Loucy (cell line): ENCODE data around the gene ZIC4.

Source experiments
- H2AFZ ChIP-seq: fragments of 200-600 bp; sonication (generic); 2 replicates; pipeline ENCODE4 v1.6.0; 2016; ENCODE audit warnings: antibody characterized with exemption, mild to moderate bottlenecking, low read length, moderate library complexity
- H3F3A ChIP-seq: fragments of 200-600 bp; 2 replicates; pipeline ENCODE4 v1.6.0; 2016; ENCODE audit warnings: antibody characterized with exemption, low read depth, mild to moderate bottlenecking
- H3K27me3 ChIP-seq: fragments of 200-600 bp; sonication (generic); 2 replicates; pipeline ENCODE4 v1.6.1; 2014; ENCODE audit warnings: low read length, mild to moderate bottlenecking; ENCODE audit not compliant: insufficient read depth, poor library complexity, severe bottlenecking
- H3K36me3 ChIP-seq: fragments of 200-600 bp; sonication (generic); 2 replicates; pipeline ENCODE4 v1.6.1; 2016; ENCODE audit warnings: low read length; ENCODE audit not compliant: insufficient read depth
- H3K4me1 ChIP-seq: fragments of 200-600 bp; sonication (generic); 2 replicates; pipeline ENCODE4 v1.5.1; 2014; ENCODE audit warnings: low read length, mild to moderate bottlenecking; ENCODE audit not compliant: insufficient read depth, poor library complexity, severe bottlenecking
- H3K4me2 ChIP-seq: fragments of 200-600 bp; sonication (generic); 2 replicates; pipeline ENCODE4 v1.6.0; 2014; ENCODE audit warnings: antibody characterized with exemption, low read length, low read depth, mild to moderate bottlenecking; ENCODE audit not compliant: poor library complexity, severe bottlenecking
- H3K4me3 ChIP-seq: fragments of 200-600 bp; sonication (generic); 2 replicates; pipeline ENCODE4 v1.5.1; 2014; ENCODE audit warnings: low read length, mild to moderate bottlenecking, mixed read lengths; ENCODE audit not compliant: poor library complexity, severe bottlenecking
- H3K79me2 ChIP-seq: fragments of 200-600 bp; sonication (generic); 2 replicates; pipeline ENCODE4 v1.6.1; 2014; ENCODE audit warnings: low read length; ENCODE audit not compliant: insufficient read depth
- H3K9ac ChIP-seq: fragments of 200-600 bp; sonication (generic); 2 replicates; pipeline ENCODE4 v1.6.0; 2014; ENCODE audit warnings: mild to moderate bottlenecking, low read depth, low read length, moderate library complexity; ENCODE audit not compliant: poor library complexity, severe bottlenecking
- H3K9me2 ChIP-seq: fragments of 200-600 bp; sonication (generic); replicated peaks from 2 replicates; pipeline ENCODE4 v1.6.1; 2016; ENCODE audit warnings: low read depth, low read length, mixed read lengths
- H3K9me3 ChIP-seq: fragments of 200-600 bp; sonication (generic); 2 replicates; pipeline ENCODE4 v1.6.1; 2014; ENCODE audit warnings: mild to moderate bottlenecking, antibody characterized with exemption, low read length, low read depth; ENCODE audit not compliant: insufficient read depth
- H4K20me1 ChIP-seq: fragments of 200-600 bp; sonication (generic); 2 replicates; pipeline ENCODE4 v1.6.0; 2014; ENCODE audit warnings: antibody characterized with exemption, low read length, mild to moderate bottlenecking; ENCODE audit not compliant: insufficient read depth, poor library complexity, severe bottlenecking
- EZH2phosphoT487 ChIP-seq: fragments of 200-600 bp; IDR thresholded peaks from 2 replicates; pipeline ENCODE4 v1.6.1; 2018; ENCODE audit warnings: antibody characterized with exemption, mild to moderate bottlenecking, moderate library complexity, borderline replicate concordance
- TF ChIP-seq, protein P1 (sequence below): fragments of 200-600 bp; sonication (generic); conservative IDR thresholded peaks from 2 replicates; pipeline ENCODE4 v1.5.1; 2014; ENCODE audit warnings: mild to moderate bottlenecking, antibody characterized with exemption, low read length

The ZIC4 gene

GRCh38 chr3:147371140-147371539 lies 35.2 kb downstream of the ZIC4 start:
- Histone ChIP-seq H3K79me2 (no peaks in the 10 kb centered on the region), H3K9me2 (no peaks in the 10 kb centered on the region), H3F3A (no peaks in the 10 kb centered on the region), H3K4me2 (no peak overlapping the region), H3K4me1 (no peaks in the 10 kb centered on the region), H2AFZ (no peak overlapping the region), H4K20me1 (no peaks in the 10 kb centered on the region), H3K27me3 (peaks cover 17% of the 10 kb centered on the region), H3K4me3 (no peak overlapping the region), H3K9ac (no peak overlapping the region), H3K36me3 (no peaks in the 10 kb centered on the region), H3K9me3 (no peaks in the 10 kb centered on the region)
- TF ChIP-seq, protein P1, sequence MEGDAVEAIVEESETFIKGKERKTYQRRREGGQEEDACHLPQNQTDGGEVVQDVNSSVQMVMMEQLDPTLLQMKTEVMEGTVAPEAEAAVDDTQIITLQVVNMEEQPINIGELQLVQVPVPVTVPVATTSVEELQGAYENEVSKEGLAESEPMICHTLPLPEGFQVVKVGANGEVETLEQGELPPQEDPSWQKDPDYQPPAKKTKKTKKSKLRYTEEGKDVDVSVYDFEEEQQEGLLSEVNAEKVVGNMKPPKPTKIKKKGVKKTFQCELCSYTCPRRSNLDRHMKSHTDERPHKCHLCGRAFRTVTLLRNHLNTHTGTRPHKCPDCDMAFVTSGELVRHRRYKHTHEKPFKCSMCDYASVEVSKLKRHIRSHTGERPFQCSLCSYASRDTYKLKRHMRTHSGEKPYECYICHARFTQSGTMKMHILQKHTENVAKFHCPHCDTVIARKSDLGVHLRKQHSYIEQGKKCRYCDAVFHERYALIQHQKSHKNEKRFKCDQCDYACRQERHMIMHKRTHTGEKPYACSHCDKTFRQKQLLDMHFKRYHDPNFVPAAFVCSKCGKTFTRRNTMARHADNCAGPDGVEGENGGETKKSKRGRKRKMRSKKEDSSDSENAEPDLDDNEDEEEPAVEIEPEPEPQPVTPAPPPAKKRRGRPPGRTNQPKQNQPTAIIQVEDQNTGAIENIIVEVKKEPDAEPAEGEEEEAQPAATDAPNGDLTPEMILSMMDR = no peak
- TF ChIP-seq EZH2phosphoT487 = no peak

GRCh38 chr3:147370349-147370748 lies 36.0 kb downstream of the ZIC4 start:
- TF ChIP-seq, protein P1 = no peak
- TF ChIP-seq EZH2phosphoT487 = no peak
- Histone ChIP-seq H3K79me2 (no peaks in the 10 kb centered on the region), H3K9me2 (no peaks in the 10 kb centered on the region), H2AFZ (no peak overlapping the region), H3K4me1 (no peaks in the 10 kb centered on the region), H3K36me3 (no peaks in the 10 kb centered on the region), H3K9me3 (no peaks in the 10 kb centered on the region), H3K27me3 (peaks cover 17% of the 10 kb centered on the region), H3K9ac (no peak overlapping the region), H3K4me3 (no peak overlapping the region), H4K20me1 (no peaks in the 10 kb centered on the region), H3F3A (no peaks in the 10 kb centered on the region), H3K4me2 (no peak overlapping the region)

DNA sequence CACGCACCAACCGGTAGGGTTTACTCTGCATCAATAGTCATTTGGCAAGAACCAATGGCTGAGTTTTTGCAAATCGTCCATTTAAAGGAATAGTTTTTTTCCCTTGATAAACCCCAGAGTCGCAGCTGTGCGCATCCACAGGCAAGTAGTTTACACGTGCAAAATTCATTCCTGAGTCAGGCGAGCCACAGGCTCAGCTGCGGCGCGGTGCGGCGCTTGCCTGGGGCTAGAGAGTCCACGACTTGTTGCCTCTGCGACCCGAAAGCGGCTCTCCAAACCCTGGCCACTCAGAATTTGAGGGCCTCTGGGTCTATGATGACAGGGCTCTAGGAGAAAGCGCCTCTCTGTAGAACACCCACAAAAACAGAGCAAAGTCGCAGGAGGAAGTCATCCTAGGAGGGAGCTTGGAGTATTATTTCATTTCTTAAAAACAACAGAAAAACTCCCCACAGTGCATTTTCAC lies 36.7 kb downstream of the ZIC4 start:
- no peak overlapping the region for H3K4me2 ChIP-seq

More for the DNA sequence above, 36.7 kb downstream of the ZIC4 start:
- H3K9ac ChIP-seq = no peak overlapping the region
- no peaks in the 10 kb centered on the region for H3K4me1 ChIP-seq
- no peaks in the 10 kb centered on the region for H4K20me1 ChIP-seq
- H3K79me2 ChIP-seq = no peaks in the 10 kb centered on the region
- peaks cover 17% of the 10 kb centered on the region for H3K27me3 ChIP-seq
- H3K4me3 ChIP-seq = no peak overlapping the region
- no peak overlapping the region for H2AFZ ChIP-seq
- H3F3A ChIP-seq = no peaks in the 10 kb centered on the region
- H3K36me3 ChIP-seq = no peaks in the 10 kb centered on the region
- TF ChIP-seq, protein P1 = no peak
- no peak for TF ChIP-seq EZH2phosphoT487
- no peaks in the 10 kb centered on the region for H3K9me3 ChIP-seq
- H3K9me2 ChIP-seq = no peaks in the 10 kb centered on the region
